HG03469 (cell line): ENCODE results near the gene KREMEN1.
"Not testable (repeated sequence)": the region's sequence is repeated elsewhere in the genome, so short reads cannot be mapped to it uniquely, and the experiment has no call there.

ENCODE experiments used
- ATAC-seq: cut with Tn5 transposase; IDR thresholded peaks from one replicate; pipeline ENCODE4 v1.9.1; 2021; ENCODE audit warnings: mild to moderate bottlenecking, moderate library complexity, moderate number of reproducible peaks; ENCODE audit not compliant: unreplicated experiment

The KREMEN1 gene

DNA sequence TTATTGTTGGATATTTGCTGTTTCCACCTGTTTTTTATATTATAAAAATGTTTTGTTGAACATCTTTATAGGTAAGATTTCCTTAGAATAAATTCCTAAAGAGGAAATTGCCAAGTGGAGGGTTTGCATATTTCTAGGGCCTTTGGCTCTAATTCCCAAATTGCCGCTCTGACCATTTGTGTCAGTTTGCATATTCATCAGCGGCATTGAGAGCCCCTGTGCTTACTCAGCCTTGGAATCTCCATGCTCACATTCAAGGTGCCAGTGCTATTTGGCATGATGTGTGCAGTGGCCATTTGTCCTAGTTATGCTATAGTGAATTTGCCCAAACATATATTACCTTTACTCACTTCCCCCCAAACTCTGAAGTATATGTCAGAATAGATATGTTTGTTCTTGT lies 25.5 kb downstream of the KREMEN1 start:
- ATAC-seq = no peak

DNA sequence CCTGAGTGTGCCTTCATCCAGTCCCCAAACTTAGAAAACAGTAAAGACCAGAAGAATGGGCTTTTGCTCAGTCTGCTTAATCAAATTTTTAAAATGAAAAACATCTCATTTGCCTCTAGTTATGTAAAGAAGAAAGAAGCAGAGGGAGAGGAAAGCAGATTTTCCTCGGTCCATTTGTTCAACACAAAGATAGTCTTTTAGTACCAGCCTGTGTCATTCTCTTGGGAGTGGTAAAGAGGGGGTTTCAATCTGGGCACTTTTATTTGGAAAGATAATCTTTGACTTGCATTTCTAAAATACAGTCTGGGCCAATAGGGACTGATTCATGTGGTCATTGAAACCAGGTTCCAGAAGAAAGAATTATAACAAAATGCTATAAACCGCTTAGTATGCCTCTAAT lies 29.5 kb downstream of the KREMEN1 start:
- no peak for ATAC-seq

DNA sequence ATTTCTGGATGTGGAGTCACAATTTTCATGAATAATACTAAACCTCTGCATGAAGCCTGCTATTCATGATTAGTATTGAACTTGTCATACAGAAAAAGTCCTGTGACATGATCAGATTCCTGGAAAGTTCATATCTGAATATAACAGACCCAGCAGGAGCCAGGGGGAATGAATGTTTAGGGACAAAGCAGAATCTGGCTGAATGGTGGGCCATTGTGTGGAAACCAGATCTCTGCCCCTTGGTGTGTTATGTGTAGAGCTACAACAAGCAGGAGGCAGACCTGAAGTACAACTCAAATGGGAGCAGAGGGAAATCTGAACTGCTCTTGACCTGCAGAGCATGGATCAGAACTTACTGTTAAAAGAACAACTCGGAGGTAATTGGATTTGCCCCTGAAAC lies 30.3 kb downstream of the KREMEN1 start:
- ATAC-seq = no peak

DNA sequence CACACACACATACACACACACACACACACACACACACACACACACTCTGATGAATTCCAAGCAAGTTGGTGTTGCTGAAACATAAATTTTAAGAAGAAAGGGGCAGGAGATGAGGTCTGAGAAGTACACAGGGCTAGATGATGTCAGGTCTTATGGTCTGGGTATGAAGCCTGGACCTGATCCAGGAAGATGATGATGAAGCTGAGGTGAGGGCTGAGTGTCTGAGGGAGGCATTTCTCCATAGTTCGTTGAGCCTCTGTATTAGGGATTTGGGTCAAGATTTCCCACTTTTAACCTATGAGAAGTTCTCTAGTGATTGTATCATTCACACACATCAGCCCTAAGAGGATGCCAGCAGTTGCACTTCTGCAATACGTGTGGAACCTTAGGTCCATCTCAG lies 32.6 kb downstream of the KREMEN1 start:
- ATAC-seq = no peak

DNA sequence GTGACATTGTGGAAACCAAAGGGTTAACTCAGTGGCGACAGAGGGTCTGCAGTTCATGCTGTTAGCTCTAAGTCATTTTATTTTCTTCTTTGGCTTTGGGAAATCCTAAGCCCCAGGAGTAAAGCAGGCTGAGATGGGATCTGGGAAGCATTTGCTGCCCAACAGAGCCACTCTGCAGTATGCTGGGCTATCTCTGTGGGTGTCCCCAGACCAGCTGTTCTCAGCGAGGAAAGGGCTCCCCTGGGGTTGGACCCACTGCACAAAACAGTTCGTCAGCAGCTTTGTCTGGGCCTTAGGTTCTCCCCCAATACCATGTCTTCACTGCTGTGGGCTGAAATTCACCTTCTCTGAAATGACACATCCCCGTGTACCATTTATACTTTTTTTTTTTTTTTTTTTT lies 34.0 kb downstream of the KREMEN1 start:
- no peak for ATAC-seq

DNA sequence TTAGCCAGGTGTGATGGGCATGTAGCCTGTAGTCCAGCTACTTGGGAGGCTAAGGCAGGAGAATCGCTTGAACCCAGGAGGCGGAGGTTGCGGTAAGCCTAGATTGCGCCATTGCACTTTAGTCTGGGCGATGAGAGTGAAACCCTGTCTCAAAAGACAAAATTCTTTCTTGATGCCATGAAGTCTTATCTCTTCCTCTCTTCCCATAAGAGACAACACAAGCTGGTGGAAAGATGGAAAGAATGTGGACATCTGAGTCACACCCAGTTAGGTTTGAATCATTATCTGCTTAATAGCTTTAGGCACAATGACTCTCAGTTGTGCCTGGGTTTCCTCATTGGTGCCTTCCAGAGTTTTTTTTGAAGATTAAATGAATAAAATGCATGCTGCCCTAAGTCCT lies 35.3 kb downstream of the KREMEN1 start:
- no peak for ATAC-seq

DNA sequence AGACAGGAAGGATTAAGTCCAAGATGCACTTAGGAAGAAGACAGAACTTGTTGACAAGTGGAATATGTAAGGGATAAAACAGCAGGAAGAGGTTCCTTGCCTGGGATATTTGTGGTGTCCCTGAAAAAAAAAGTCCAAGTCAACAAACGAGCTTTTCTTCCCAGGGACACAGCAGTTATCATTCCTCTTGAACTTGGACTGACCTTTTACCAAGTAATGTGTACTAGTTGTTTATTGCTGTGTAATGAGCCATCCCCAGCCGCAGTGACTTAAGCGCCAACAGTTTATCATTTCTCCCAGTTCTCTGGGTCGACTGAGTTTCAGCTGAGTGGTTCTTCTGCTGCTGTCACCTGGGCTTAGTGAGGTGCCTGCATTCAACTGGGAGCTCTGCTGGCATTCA lies 37.0 kb downstream of the KREMEN1 start:
- ATAC-seq = no peak

DNA sequence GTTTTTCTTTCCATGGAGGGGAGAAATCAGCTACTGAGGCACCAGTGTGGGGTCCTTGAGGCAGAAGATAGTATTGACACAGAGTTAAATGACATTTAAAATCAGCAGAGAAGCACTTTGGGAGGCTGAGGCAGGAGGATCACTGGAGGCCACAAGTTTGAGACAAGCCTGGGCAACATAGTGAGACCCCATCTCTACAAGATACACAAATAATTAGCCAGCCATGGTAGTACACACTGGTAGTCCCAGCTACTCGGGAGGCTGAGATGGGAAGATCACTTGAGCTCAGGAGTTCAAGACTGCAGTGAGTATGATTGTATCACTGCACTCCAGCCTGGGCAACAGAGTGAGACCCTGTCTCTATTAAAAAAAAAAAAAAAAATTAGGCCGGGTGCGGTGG lies 38.1 kb downstream of the KREMEN1 start:
- no peak for ATAC-seq

DNA sequence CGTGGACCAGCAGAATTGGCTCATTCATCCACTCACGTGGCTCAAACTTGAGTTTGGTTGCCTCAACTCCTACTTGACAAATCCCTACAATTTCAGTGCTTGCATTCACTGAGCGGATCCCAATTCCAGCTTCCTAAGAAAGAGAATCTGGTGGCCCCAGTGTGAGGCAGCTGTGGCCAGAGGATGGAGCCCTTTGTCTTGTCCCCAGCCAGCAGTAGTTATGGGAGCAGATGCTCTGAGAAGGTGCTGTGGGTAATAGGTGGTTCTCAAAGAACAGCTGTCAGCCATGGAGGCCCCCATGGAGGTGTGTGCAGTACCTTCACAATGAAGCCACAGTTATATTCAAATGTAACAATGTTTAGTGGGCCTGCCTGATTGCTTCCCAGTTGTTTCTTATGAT lies 39.3 kb downstream of the KREMEN1 start:
- ATAC-seq = no peak

DNA sequence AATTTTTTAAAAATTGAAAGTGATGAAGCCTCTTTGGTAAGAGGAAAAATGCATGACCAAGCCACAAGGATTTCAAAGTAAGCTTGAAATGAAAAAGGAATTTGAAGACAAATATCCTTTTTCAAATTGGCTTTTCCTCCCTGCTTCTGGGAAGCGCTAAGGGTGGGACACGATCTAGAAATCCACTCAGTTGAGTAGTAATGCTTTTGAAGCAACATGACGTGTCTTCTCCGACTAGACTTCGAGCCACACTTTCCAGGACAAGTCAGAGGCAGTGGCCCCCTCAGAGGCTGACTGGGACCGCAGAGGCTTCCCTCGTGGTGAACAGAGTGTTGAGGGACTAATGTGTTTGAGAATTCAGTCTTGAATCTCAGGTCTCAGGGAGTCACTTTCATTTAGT lies 39.8 kb downstream of the KREMEN1 start:
- no peak for ATAC-seq

DNA sequence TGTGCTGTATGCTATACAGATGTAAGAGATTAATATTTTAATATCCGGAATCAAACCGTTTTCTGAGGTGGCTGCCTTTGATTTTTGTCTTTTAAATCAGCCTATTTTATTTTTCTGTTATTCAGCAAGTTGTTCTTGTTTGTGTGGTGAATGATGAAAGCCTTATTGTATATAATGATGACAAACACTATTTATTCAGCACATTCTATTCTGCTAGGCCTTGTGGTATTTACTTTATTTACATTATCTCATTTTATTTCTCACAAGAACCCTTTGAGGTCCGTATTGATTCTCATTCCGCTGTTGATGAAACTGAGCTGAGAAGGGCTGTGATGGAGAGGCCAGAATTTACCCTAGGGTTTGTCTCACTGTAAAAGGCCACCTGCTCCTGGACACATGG lies 40.5 kb downstream of the KREMEN1 start:
- ATAC-seq = no peak

DNA sequence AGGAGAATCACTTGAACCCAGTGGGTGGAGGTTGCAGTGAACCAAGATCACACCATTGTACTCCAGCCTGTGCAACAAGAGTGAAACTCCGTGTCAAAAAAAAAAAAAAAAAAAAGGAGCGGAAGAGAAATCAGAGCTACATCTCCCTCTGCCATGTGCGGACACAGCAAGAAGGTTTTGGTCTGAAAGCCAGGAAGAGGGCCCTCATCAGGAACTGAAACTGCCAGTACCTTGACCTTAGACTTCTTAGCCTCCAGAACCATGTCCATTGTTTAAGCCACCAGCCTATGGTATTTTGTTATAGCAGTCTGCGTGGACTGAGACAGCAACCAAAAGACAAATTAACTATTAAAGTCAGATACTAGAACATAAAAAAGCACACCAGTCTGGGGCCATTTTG lies 41.6 kb downstream of the KREMEN1 start:
- ATAC-seq = no peak

DNA sequence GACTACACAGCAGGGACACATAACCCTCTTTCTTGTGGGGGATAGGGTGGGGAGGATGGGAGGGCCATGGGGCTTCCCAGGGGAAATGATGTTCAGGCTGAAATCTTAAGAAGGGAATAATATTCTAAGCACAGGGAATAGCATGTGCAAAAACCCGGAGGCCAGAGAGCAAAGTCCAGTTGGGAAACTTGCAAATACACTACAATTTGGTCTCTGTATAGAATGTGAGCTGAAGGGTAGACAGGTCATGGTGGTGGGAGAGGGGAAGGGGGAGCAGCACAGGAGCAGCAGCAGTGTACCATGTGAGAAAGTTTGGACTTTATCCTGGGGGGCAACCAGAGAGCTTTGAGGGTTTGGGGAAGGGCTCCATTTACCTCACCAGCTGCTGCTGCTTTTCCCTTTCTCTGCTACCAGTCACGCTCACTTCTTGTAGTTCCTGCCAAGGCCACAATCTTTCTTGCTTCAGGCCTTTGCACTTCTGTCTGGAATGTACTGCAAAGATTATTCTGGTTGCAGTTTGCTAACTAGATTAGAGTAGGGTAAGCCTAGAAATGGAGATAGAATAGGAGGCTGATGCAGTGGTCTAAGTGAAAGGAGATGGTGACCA lies 43.0 kb downstream of the KREMEN1 start:
- no peak for ATAC-seq

DNA sequence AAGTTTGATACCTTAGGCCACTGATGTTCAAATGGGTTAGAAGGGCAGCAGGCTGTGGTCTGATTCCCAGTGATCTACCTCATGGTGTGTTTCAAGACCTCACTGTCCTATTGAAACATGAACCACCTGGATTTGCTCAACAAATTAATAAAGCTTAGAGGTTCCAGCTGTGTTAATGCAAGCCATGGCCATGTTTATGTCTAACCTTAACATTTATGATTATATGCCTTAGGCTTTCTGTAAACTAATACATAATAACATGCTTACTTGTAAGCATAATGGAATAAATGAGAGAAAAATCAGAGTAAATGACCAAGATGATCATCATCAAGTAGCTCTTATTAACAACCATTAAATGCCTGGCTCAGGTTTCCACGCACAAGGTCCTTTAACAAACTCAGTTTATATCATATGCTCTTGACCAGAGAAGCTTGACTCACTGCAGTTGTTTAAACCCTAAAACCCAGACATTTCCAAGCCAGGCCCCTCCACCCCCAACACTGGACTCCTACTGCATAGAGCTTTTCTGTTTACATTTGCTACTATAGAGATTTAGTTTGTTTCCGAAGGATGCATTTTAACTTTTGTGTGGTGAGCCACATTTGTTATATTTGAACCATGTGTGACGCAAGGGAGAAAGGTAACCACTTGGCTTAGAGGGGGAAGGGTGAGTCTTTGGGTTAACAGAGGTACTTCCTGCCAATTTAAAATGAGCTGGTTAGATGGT lies 43.7 kb downstream of the KREMEN1 start:
- ATAC-seq = no peak

DNA sequence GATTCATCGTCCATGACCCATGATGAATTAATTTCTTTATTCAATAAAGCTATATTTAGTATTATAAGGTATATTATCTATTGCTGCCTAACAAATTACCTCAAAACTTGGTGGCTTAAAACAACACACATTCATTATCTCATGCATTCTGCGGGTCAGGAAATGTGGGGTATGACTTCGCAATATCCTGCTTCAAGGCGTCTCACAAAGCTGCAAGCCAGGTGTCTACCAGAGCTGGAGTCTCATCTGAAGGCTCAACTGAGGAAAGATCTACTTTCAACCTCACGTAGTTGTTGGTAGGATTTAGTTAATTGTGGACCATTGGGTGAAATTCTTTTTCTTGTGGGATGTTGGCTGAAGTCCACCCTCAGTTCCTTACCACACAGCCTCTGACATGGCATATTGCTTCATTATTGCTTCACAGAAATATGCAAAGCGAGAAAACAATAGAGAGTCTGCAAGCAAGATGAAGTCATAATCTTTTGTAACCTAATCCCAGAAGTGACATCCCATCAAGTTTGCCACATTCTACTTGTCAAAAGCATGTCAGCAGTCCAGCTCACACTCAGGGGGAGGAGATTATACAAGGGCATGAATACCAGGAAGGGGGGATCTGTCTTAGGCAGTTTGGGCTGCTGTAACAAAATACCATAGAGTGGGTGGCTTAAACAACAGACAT lies 45.1 kb downstream of the KREMEN1 start:
- no peak for ATAC-seq

DNA sequence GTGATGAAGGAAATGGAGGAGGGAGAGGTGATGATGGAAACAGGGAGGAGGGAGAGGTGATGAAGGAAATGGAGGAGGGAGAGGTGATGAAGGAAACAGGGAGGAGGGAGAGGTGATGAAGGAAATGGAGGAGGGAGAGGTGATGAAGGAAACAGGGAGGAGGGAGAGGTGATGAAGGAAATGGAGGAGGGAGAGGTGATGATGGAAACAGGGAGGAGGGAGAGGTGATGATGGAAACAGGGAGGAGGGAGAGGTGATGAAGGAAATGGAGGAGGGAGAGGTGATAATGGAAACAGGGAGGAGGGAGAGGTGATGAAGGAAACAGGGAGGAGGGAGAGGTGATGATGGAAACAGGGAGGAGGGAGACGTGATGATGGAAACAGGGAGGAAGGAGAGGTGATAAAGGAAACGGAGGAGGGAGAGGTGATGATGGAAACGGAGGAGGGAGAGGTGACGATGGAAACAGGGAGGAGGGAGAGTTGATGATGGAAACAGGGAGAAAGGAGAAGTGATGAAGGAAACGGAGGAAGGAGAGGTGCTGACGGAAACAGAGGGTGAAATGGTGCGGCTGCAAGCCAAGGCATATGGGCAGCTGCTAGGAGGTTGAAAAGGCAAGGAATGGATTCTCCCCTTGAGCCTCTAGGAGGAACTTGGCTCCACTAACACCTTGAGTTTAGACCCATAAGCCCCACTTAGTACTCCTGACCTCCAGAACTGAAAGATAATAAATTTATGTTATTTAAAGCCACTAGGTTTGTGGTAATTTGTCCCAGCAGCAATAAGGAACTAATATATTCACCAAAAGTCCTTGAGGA lies 47.5 kb downstream of the KREMEN1 start:
- not testable (repeated sequence) for ATAC-seq

DNA sequence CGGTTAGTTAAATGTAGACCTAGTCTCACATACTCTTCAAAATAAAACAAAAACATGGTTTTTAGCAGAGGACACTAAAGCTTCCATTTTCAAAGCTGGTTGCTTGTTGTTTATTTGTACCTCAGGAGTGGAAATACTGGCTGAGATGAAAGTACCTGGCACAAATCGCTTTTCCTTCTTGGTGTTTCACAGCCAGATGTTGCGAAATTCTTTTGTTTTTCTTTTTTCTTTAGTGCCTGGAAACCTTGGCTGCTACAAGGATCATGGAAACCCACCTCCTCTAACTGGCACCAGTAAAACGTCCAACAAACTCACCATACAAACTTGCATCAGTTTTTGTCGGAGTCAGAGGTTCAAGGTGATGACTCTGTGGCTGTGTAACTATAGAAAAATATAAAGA lies 48.3 kb downstream of the KREMEN1 start:
- no peak for ATAC-seq

DNA sequence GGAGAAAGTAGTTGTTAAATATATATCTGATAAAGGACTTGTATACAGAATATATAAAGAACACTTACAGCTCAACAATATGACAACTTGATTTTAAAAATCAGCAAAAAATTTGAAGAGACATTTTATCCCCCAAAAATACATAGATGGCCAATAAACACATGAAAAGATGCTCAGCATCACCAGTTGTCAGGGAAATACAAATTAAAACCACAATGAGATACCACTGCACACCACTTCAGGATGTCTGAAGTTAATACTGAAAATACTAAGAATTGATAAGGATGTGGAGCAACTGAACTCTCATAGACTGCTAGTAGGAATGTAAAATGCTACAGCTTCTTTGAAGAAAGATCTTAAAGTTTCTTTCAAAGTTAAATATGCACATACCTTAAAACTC lies 49.2 kb downstream of the KREMEN1 start:
- no peak for ATAC-seq

DNA sequence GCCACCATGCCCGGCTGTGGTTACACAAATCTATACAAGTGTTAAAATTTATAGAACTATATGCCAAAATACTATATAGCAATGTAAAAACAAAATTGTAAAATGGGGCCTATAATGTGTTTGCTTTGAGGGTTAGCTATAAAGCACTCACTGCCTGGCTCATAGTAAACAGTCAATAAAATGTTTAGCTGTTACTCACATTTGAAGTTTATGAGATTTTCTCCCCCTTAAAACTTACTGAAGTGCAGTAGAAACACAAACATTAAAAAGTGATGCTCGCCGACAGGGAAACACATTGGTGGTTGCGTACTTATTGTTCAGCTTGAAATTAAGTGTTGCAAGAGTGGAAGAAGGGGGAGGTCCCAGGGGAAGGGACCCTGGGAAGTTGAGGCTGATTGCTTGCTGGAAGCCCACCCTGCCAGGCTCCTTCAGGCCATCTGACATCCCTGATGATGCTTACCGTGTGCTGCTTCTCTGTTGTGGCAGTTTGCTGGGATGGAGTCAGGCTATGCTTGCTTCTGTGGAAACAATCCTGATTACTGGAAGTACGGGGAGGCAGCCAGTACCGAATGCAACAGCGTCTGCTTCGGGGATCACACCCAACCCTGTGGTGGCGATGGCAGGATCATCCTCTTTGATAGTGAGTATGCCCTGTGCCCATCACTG lies 52.1 kb downstream of the KREMEN1 start:
- no peak for ATAC-seq

DNA sequence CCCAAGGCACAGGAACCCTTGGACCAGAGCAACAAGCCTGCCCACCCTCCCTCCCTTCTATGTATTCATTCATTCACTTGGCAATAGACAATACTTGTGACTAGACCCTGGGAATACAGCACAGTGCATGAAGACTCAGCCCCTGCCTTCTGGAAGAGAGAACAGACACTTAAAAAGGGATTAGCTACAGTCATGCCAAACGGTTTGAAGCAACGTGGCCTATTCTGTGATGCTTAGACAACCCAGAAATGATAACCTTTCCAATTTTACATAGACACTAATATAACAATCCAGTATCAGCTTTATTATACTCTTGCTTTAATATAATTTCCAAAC lies 52.6 kb downstream of the KREMEN1 start:
- ATAC-seq = no peak

DNA sequence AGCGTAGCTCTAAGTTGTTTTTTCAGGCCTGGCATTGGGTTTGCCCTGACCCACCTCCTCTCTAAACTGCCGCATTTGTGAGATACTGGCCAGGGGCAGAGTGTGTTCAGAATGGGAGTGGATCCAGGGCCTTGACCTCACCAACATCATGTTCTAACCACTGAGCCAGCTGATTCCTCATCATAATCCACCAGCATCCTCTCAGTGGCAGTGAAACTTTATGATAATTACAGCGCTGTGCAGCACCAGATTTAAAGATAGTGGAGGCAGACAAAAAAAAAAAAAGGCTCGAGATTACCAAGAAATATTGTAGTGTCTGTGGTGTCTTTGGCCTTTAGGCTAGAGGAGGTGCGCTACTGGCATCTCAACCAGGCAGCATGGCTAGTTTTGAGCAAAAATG lies 53.0 kb downstream of the KREMEN1 start:
- no peak for ATAC-seq
